Trophoblast cell (in vitro differentiated cells and primary cell): ENCODE data around the gene KLC1.

Experiments
- DNase-seq, 2 donors: peaks; one replicate each; pipeline ENCODE4 v3.0.0-alpha.2; 2016
- H2AFZ ChIP-seq: 2 replicates; pipeline ENCODE4 v1.6.1; 2013; ENCODE audit warnings: low read length, moderate library complexity, mild to moderate bottlenecking; ENCODE audit not compliant: insufficient read depth, poor library complexity
- H2AK5ac ChIP-seq: 2 replicates; pipeline ENCODE4 v1.6.1; 2013; ENCODE audit warnings: mild to moderate bottlenecking, low read length
- H2BK120ac ChIP-seq: 2 replicates; pipeline ENCODE4 v1.6.1; 2013; ENCODE audit warnings: low read length, mild to moderate bottlenecking, moderate library complexity; ENCODE audit not compliant: insufficient read depth, poor library complexity
- H2BK12ac ChIP-seq: 2 replicates; pipeline ENCODE4 v1.6.1; 2013; ENCODE audit warnings: mild to moderate bottlenecking, low read length, moderate library complexity
- H2BK5ac ChIP-seq: 2 replicates; pipeline ENCODE4 v1.6.1; 2013; ENCODE audit warnings: low read length, low read depth, moderate library complexity, mild to moderate bottlenecking; ENCODE audit not compliant: poor library complexity
- H3K14ac ChIP-seq: 2 replicates; pipeline ENCODE4 v1.6.1; 2013; ENCODE audit warnings: mild to moderate bottlenecking, low read length
- H3K18ac ChIP-seq: 2 replicates; pipeline ENCODE4 v1.6.1; 2013; ENCODE audit warnings: mild to moderate bottlenecking, low read length
- H3K23ac ChIP-seq: 2 replicates; pipeline ENCODE4 v1.6.1; 2013; ENCODE audit warnings: low read length
- H3K27ac ChIP-seq: 2 replicates; pipeline ENCODE4 v1.5.1; 2013; ENCODE audit warnings: low read depth, mild to moderate bottlenecking, inconsistent platforms, low read length, moderate library complexity
- H3K27me3 ChIP-seq: 2 replicates; pipeline ENCODE4 v1.6.1; 2013; ENCODE audit warnings: inconsistent platforms, mild to moderate bottlenecking, low read length, moderate library complexity; ENCODE audit not compliant: insufficient read depth
- H3K36me3 ChIP-seq, 2 experiments: 1 replicate in 1 of 2; 2 replicates in 1 of 2; pipeline ENCODE4 v1.6.1; 2013; ENCODE audit warnings: low read length in 2 of 2, mild to moderate bottlenecking in 2 of 2, moderate library complexity in 1 of 2; ENCODE audit not compliant: insufficient read depth in 2 of 2, control insufficient read depth in 1 of 2
- H3K4ac ChIP-seq: 2 replicates; pipeline ENCODE4 v1.6.1; 2013; ENCODE audit warnings: low read depth, mild to moderate bottlenecking, low read length, moderate library complexity
- H3K4me1 ChIP-seq, 2 experiments: 1 replicate in 1 of 2; 2 replicates in 1 of 2; pipeline ENCODE4 v1.6.1; 2013; ENCODE audit warnings: low read length in 2 of 2, mild to moderate bottlenecking in 2 of 2, moderate library complexity in 1 of 2; ENCODE audit not compliant: insufficient read depth in 2 of 2, control insufficient read depth in 1 of 2
- H3K4me2 ChIP-seq: 2 replicates; pipeline ENCODE4 v1.6.1; 2013; ENCODE audit warnings: inconsistent platforms, mild to moderate bottlenecking, low read length, moderate library complexity
- H3K4me3 ChIP-seq: 2 replicates; pipeline ENCODE4 v1.5.1; 2013; ENCODE audit warnings: mild to moderate bottlenecking, low read depth, low read length, inconsistent platforms
- H3K79me1 ChIP-seq: one replicate; pipeline ENCODE4 v1.6.1; 2013; ENCODE audit warnings: low read length
- H3K79me2 ChIP-seq: 2 replicates; pipeline ENCODE4 v1.6.1; 2013; ENCODE audit warnings: low read length, mild to moderate bottlenecking; ENCODE audit not compliant: control insufficient read depth, insufficient read depth, poor library complexity
- H3K9ac ChIP-seq: 2 replicates; pipeline ENCODE4 v1.6.1; 2013; ENCODE audit warnings: mild to moderate bottlenecking, low read length
- H3K9me3 ChIP-seq: 2 replicates; pipeline ENCODE4 v1.6.1; 2013; ENCODE audit warnings: low read depth, mild to moderate bottlenecking, control low read depth, inconsistent platforms, low read length; ENCODE audit not compliant: insufficient read depth
- H4K12ac ChIP-seq: 2 replicates; pipeline ENCODE4 v1.6.1; 2013; ENCODE audit warnings: low read depth, mild to moderate bottlenecking, low read length, moderate library complexity
- H4K8ac ChIP-seq: 2 replicates; pipeline ENCODE4 v1.6.1; 2013; ENCODE audit warnings: low read depth, mild to moderate bottlenecking, low read length, moderate library complexity
- H4K91ac ChIP-seq: one replicate; pipeline ENCODE4 v1.6.1; 2013; ENCODE audit warnings: low read depth, mild to moderate bottlenecking, low read length, moderate library complexity
- WGBS: extraction: QIAGEN DNeasy Blood & Tissue Kit; methylation state at CpG from one replicate; pipeline ENCODE4 v1.1.7; 2013; ENCODE audit warnings: missing lambda C conversion rate; ENCODE audit not compliant: insufficient read length, insufficient coverage; ENCODE audit errors: extremely low coverage; 5-methylcytosine and 5-hydroxymethylcytosine counted together

Gene KLC1

DNA sequence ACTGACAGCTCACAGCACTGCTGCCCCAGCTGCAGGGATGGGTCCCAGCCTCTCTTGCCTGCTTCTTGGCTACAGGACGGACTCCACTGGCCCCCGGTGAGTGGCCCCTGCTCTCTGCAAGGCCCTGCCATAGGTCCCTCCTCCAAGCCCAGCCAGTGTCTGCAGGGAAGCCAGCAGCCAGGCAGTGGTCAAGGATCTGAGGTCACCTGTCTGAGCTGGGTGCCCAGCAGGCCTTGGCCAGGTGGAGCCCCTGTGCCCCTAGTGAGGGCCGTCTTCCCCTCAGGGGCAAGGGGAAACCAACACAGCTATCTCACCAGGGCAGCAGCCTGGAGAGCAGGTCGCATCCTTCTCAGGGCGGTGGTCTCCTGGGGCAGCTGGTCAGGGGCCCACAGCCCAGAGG is 73.1 kb downstream of the KLC1 start:
- Histone ChIP-seq H3K79me2 (no peaks in the 10 kb centered on the region), H4K8ac (no peak overlapping the region), H4K12ac (no peak overlapping the region), H2AFZ (no peak overlapping the region), H3K23ac (no peak overlapping the region), H3K4me3 (no peak overlapping the region), H3K4me1 (no peaks in the 10 kb centered on the region), H3K79me1 (no peaks in the 10 kb centered on the region), H2AK5ac (no peak overlapping the region), H2BK120ac (no peak overlapping the region), H3K18ac (no peak overlapping the region), H3K27ac (no peak overlapping the region), H3K27me3 (no peaks in the 10 kb centered on the region), H2BK5ac (no peak overlapping the region), H3K9me3 (no peaks in the 10 kb centered on the region), H4K91ac (no peak overlapping the region), H3K9ac (no peak overlapping the region), H3K4ac (no peak overlapping the region), H3K14ac (no peak overlapping the region), H3K4me2 (no peak overlapping the region), H2BK12ac (no peak overlapping the region), H3K36me3 (peaks cover 87 to 90% of the 10 kb centered on the region in 2 experiments)
- WGBS, result no CpG with 5 or more reads among the region's 5 CpGs
- DNase-seq, result no peak

- H3K18ac ChIP-seq, result no peak overlapping the region
- DNase-seq, result no peak
- no peak overlapping the region for H4K91ac ChIP-seq
- H3K27me3 ChIP-seq, result no peaks in the 10 kb centered on the region
- no peak overlapping the region for H2AK5ac ChIP-seq
- WGBS, result no CpG with 5 or more reads among the region's 29 CpGs
- peaks cover 87 to 90% of the 10 kb centered on the region in 2 experiments for H3K36me3 ChIP-seq
- no peak overlapping the region for H3K9ac ChIP-seq
- H4K12ac ChIP-seq, result no peak overlapping the region
- H3K4me1 ChIP-seq, result no peaks in the 10 kb centered on the region
- no peak overlapping the region for H3K4ac ChIP-seq
- no peak overlapping the region for H2BK120ac ChIP-seq
- no peak overlapping the region for H2AFZ ChIP-seq
- H3K9me3 ChIP-seq, result no peaks in the 10 kb centered on the region
- H2BK5ac ChIP-seq, result no peak overlapping the region
- no peak overlapping the region for H3K23ac ChIP-seq
- no peak overlapping the region for H3K4me3 ChIP-seq
- no peaks in the 10 kb centered on the region for H3K79me1 ChIP-seq
- no peak overlapping the region for H2BK12ac ChIP-seq
- H4K8ac ChIP-seq, result no peak overlapping the region
- H3K27ac ChIP-seq, result no peak overlapping the region
- H3K79me2 ChIP-seq, result no peaks in the 10 kb centered on the region
- no peak overlapping the region for H3K14ac ChIP-seq
- no peak overlapping the region for H3K4me2 ChIP-seq
Observed at GRCh38 chr14:103702497-103703432, 73.8 kb downstream of the KLC1 start.

DNA sequence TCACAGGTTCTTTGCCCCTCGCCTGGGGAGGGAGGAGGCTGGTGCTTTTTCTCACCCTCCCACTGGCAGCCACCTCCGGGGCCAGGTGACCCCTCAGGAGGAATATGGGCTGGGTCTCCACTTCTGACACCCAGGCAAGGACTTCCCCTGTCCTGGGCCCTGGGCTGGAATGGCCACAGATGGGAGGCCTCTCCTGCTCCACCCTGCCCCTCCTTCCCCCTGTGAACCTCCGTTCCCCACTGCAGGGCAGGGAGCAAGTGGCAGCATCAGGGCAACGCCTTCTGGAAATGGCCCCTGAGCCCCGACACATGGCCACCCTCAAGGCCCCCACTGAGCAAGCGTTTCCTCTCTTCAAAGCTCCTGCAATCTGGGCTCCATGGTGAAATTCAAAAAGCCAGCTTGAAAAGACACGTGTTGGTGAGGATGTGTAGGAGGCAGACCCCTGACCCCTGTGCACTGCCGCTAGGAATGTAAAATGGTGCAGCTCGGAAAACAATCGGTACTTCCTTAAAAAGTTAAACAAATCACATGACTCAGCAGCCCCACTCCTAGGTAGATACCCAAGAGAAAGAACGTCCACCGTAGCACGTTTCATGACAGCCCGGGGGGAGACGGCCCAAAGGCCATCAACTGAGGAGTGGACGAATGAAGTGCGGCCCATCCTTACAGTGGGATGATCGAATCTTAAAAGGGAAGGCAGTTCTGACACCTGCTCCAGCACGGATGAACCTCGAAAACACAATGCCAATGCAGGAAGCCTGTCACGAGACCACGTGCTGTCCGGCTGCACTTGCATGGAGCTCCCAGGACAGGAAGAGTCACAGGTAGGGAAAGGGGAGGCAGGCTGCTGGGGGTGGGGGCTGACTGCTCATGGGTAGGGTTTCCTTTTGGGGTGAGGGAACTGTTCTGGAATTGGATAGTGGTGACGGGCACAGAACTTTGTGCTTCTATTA is 74.7 kb downstream of the KLC1 start:
- H3K23ac ChIP-seq, result no peak overlapping the region
- H2AK5ac ChIP-seq, result no peak overlapping the region
- no peaks in the 10 kb centered on the region for H3K9me3 ChIP-seq
- H4K12ac ChIP-seq, result no peak overlapping the region
- H3K27me3 ChIP-seq, result no peaks in the 10 kb centered on the region
- DNase-seq, result no peak
- no peak overlapping the region for H3K14ac ChIP-seq
- no peaks in the 10 kb centered on the region for H3K79me1 ChIP-seq
- no peak overlapping the region for H2BK120ac ChIP-seq
- H3K4ac ChIP-seq, result no peak overlapping the region
- WGBS, result no CpG with 5 or more reads among the region's 24 CpGs
- no peak overlapping the region for H3K4me2 ChIP-seq
- no peak overlapping the region for H3K9ac ChIP-seq
- H3K18ac ChIP-seq, result no peak overlapping the region
- H4K91ac ChIP-seq, result no peak overlapping the region
- no peaks in the 10 kb centered on the region for H3K4me1 ChIP-seq
- H3K27ac ChIP-seq, result no peak overlapping the region
- no peak overlapping the region for H2AFZ ChIP-seq
- peaks cover 87 to 90% of the 10 kb centered on the region in 2 experiments for H3K36me3 ChIP-seq
- H2BK12ac ChIP-seq, result no peak overlapping the region
- H4K8ac ChIP-seq, result no peak overlapping the region
- H3K79me2 ChIP-seq, result no peaks in the 10 kb centered on the region
- H3K4me3 ChIP-seq, result no peak overlapping the region
- H2BK5ac ChIP-seq, result no peak overlapping the region

DNA sequence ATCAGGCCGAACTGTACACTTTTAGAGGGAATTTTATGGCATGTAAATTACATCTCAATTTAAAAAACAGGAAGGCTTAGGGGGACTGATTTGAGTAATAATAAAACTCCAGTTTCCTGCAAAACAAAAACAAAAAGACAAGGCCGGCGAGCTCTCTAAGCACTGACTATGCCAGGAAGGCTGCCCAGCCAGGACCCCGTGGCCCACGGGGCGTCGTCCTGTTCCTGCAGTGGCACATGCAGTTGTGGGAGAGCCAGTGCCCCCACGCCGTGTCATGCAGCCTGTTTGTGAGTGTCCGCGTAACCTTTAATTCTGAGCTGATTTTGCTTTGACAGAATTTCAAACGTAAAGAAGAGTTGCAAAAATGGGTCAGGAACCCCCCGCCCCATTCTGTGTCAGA is 75.7 kb downstream of the KLC1 start:
- Histone ChIP-seq H3K18ac (no peak overlapping the region), H3K14ac (no peak overlapping the region), H2AFZ (no peak overlapping the region), H3K79me2 (no peaks in the 10 kb centered on the region), H3K79me1 (no peaks in the 10 kb centered on the region), H3K9ac (no peak overlapping the region), H3K36me3 (peaks cover 87 to 90% of the 10 kb centered on the region in 2 experiments), H3K4me3 (no peak overlapping the region), H2AK5ac (no peak overlapping the region), H2BK120ac (no peak overlapping the region), H3K27me3 (no peaks in the 10 kb centered on the region), H3K4me2 (no peak overlapping the region), H4K8ac (no peak overlapping the region), H4K12ac (no peak overlapping the region), H2BK12ac (no peak overlapping the region), H3K4ac (no peak overlapping the region), H3K23ac (no peak overlapping the region), H2BK5ac (no peak overlapping the region), H4K91ac (no peak overlapping the region), H3K9me3 (no peaks in the 10 kb centered on the region), H3K4me1 (no peaks in the 10 kb centered on the region), H3K27ac (no peak overlapping the region)
- no CpG with 5 or more reads among the region's 13 CpGs for WGBS
- no peak for DNase-seq
